Endothelial cell of umbilical vein (primary cell): Measurements from ENCODE around the gene PTOV1. TPM values are rescaled to one million over a fixed set of nuclear protein-coding genes. Genes with fewer than 3 reads are reported as not detected.

Experiments
- BruUV-seq: library from RNA; stranded (reverse); fragments of 400-500 nt; replicated peaks from 2 replicates; lab custom pipeline; 2021; lab: Mats Ljungman, UMichigan
- CTCF ChIA-PET: fragments of 300-600, 350-600 bp; sonication (Branson Sonifier 250); formaldehyde crosslinking; loops from one replicate; lab custom pipeline; 2021; ENCODE audit warnings: antibody characterized with exemption, inconsistent platforms; lab: Charles Lee
- POLR2A ChIA-PET: fragments of 300-600, 350-600 bp; sonication (Branson Sonifier 250); formaldehyde crosslinking; loops from one replicate; lab custom pipeline; 2021; ENCODE audit warnings: antibody characterized with exemption, inconsistent platforms; lab: Charles Lee
- DNase-seq: peaks from one replicate; pipeline ENCODE4 v3.0.0-alpha.2; 2011; ENCODE audit warnings: low read depth, low spot score
- FAIRE-seq: peaks from 2 replicates; lab custom pipeline; 2011; peaks lifted over from hg19 to GRCh38; lab: Jason Lieb, UNC
- H2AFZ ChIP-seq: 2 replicates; pipeline ENCODE4 v1.6.0; 2012; ENCODE audit warnings: low read depth, low read length, control low read depth, inconsistent platforms
- H3K27ac ChIP-seq: 2 replicates; pipeline ENCODE4 v1.5.1; 2011; ENCODE audit warnings: low read depth, mild to moderate bottlenecking, control low read depth, low read length, moderate library complexity; ENCODE audit not compliant: insufficient read depth
- H3K27me3 ChIP-seq, 2 experiments: 2 replicates each; pipeline versions ENCODE4 v1.6.0 to v1.6.1; 2011; ENCODE audit warnings: low read length in 2 of 2, mixed read lengths in 1 of 2; ENCODE audit not compliant: control insufficient read depth in 2 of 2, insufficient read depth in 2 of 2
- H3K36me3 ChIP-seq, 2 experiments: 2 replicates in 1 of 2; 3 replicates in 1 of 2; pipeline ENCODE4 v1.5.1; 2011; ENCODE audit warnings: low read length in 2 of 2, mild to moderate bottlenecking in 1 of 2, moderate library complexity in 1 of 2; ENCODE audit not compliant: control insufficient read depth in 2 of 2, insufficient read depth in 2 of 2; ENCODE audit errors: extremely low read depth in 1 of 2
- H3K4me1 ChIP-seq: 3 replicates; pipeline ENCODE4 v1.5.1; 2011; ENCODE audit warnings: mild to moderate bottlenecking, low read length; ENCODE audit not compliant: control insufficient read depth, insufficient read depth; ENCODE audit errors: extremely low read depth
- H3K4me2 ChIP-seq: 2 replicates; pipeline ENCODE4 v1.6.1; 2011; ENCODE audit warnings: low read length, control low read depth, mixed read lengths; ENCODE audit not compliant: insufficient read depth
- H3K4me3 ChIP-seq, 3 experiments: fragments of 200-600 bp in 1 of 3; sonication (generic), shearing (Covaris generic) in 1 of 3; replicated peaks in 1 of 3; 2 replicates each; pipeline ENCODE4 v1.5.1; 2011 to 2016; ENCODE audit warnings: control low read depth in 3 of 3, low read length in 3 of 3, mild to moderate bottlenecking in 2 of 3, inconsistent platforms in 1 of 3, low read depth in 1 of 3, moderate library complexity in 1 of 3; ENCODE audit not compliant: insufficient read depth in 1 of 3
- H3K79me2 ChIP-seq: 2 replicates; pipeline ENCODE4 v1.6.0; 2012; ENCODE audit warnings: low read length, inconsistent platforms; ENCODE audit not compliant: control insufficient read depth, insufficient read depth
- H3K9ac ChIP-seq: replicated peaks from 2 replicates; pipeline ENCODE3; 2011; ENCODE audit warnings: low read length, control low read depth; ENCODE audit not compliant: insufficient read depth; ENCODE audit errors: extremely low read depth
- H3K9me1 ChIP-seq: replicated peaks from 3 replicates; pipeline ENCODE4 v1.6.0; 2011; ENCODE audit warnings: mild to moderate bottlenecking, low read length; ENCODE audit not compliant: control insufficient read depth, insufficient read depth; ENCODE audit errors: extremely low read depth
- H3K9me3 ChIP-seq: replicated peaks from 2 replicates; pipeline ENCODE4 v1.5.1; 2012; ENCODE audit warnings: low read length, inconsistent platforms; ENCODE audit not compliant: control insufficient read depth, insufficient read depth
- H4K20me1 ChIP-seq: replicated peaks from 2 replicates; pipeline ENCODE3; 2011; ENCODE audit warnings: mild to moderate bottlenecking, low read length; ENCODE audit not compliant: control insufficient read depth, insufficient read depth; ENCODE audit errors: extremely low read depth
- CTCF ChIP-seq, 2 donors: IDR thresholded peaks; 1 replicate in 1 of 2; 2 replicates in 1 of 2; pipeline ENCODE4 v1.5.1; 2011; ENCODE audit warnings: low read length in 2 of 2, mild to moderate bottlenecking in 2 of 2, moderate library complexity in 2 of 2, control low read depth in 1 of 2, inconsistent platforms in 1 of 2, low read depth in 1 of 2; ENCODE audit not compliant: insufficient read depth in 1 of 2; ENCODE audit errors: extremely low read depth in 1 of 2
- EZH2 ChIP-seq: IDR thresholded peaks from 2 replicates; pipeline ENCODE4 v1.6.1; 2012; ENCODE audit warnings: borderline replicate concordance, low read depth, mild to moderate bottlenecking, moderate library complexity, low read length, inconsistent platforms; ENCODE audit not compliant: severe bottlenecking
- FOS ChIP-seq: IDR thresholded peaks from 2 replicates; pipeline ENCODE4 v1.6.1; 2011; ENCODE audit warnings: mild to moderate bottlenecking, low read length, moderate library complexity, borderline replicate concordance; ENCODE audit not compliant: insufficient read depth
- GATA2 ChIP-seq: IDR thresholded peaks from 2 replicates; pipeline ENCODE4 v1.7.0; 2011; ENCODE audit warnings: low read depth, mild to moderate bottlenecking, moderate library complexity, mixed read lengths, low read length; ENCODE audit not compliant: insufficient read length, insufficient read depth
- MYC ChIP-seq: IDR thresholded peaks from one replicate; pipeline ENCODE4 v1.6.1; 2011; ENCODE audit warnings: mild to moderate bottlenecking, low read depth, low read length
- POLR2A ChIP-seq: IDR thresholded peaks from 2 replicates; pipeline ENCODE4 v1.6.1; 2012; ENCODE audit warnings: low read depth, mild to moderate bottlenecking, control low read depth, low read length
- POLR2AphosphoS5 ChIP-seq: IDR thresholded peaks from 2 replicates; pipeline ENCODE4 v1.6.1; 2012; ENCODE audit warnings: low read depth, mild to moderate bottlenecking, control low read depth, low read length, moderate library complexity; ENCODE audit not compliant: insufficient read depth
- dilution Hi-C: fragments of 300-500 bp; cut with MboI; formaldehyde crosslinking; loops from one replicate; pipeline ENCODE4 v1.15.0; 2019; ENCODE audit warnings: low sequenced_read_pairs; ENCODE audit not compliant: extremely low pct_ligation_motif_present
- intact Hi-C: fragments of 100-400 bp; cut with micrococcal nuclease; formaldehyde crosslinking; loops from one replicate; pipeline ENCODE4 v1.10.0; 2022
- polyA plus RNA-seq, 4 experiments: library from polyadenylated mRNA; depleted of rRNA in 3 of 4; stranded (reverse) in 3 of 4; unstranded in 1 of 4; fragments of >200 nt; gene quantifications; 2 replicates each; pipeline versions ENCODE4 v1.2.1 to v1.2.3, GENCODE V29; 2011 to 2012; ENCODE audit warnings: missing spikeins in 1 of 4
- total RNA-seq: library from RNA; stranded (reverse); gene quantifications from 2 replicates; pipeline ENCODE4 v1.2.3, GENCODE V29; 2021

PTOV1 gene
- total and polyA plus RNA-seq, 2 donors (not counting 3 experiments of a cell fraction or from before 2014, with no cell fraction given): 116 to 184 TPM

DNA sequence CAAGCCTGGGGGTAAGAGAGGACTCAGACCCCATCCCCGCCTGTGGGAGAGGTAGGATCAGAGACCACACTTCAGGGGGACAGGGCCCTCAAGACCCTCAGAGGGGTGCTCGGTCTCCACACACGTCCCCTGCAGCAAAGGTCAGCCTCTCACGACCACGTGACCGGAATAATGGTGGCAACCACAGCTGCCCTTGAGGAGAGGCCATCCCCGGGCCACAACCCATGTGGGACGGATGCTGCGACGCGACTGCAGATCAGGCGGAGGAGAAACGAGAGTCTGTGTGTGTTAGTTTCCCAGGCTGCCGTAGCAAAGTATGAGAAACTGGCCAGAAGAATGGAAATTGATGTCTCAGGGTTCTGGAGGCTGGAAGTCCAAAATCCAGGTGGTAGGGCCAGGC, 23.9 kb upstream of the PTOV1 start:
- no TSS peak for BruUV-seq
- dilution Hi-C loops: no loop called here
- Histone ChIP-seq H3K27me3 (no peaks in the 10 kb centered on the region), H3K4me3 (no peak overlapping the region), H3K4me1 (no peaks in the 10 kb centered on the region), H4K20me1 (no peaks in the 10 kb centered on the region), H3K4me2 (no peak overlapping the region), H3K79me2 (peaks cover 4% of the 10 kb centered on the region), H3K36me3 (peaks cover 7 to 39% of the 10 kb centered on the region in 2 experiments), H2AFZ (no peak overlapping the region), H3K9me3 (no peaks in the 10 kb centered on the region), H3K27ac (no peak overlapping the region), H3K9ac (no peak overlapping the region), H3K9me1 (no peaks in the 10 kb centered on the region)
- DNase-seq: no peak
- POLR2A ChIA-PET: no interaction called here
- FAIRE-seq: no peak
- intact Hi-C loops: no loop called here
- no peak for TF ChIP-seq GATA2
- TF ChIP-seq MYC: no peak
- no peak for TF ChIP-seq EZH2
- TF ChIP-seq FOS: no peak
- no peak for TF ChIP-seq POLR2AphosphoS5
- no peak for TF ChIP-seq POLR2A
- TF ChIP-seq CTCF (IDR thresholded peaks at IDR 0.05; ENCODE audit: extremely low read depth in 1 of 2, insufficient read depth in 1 of 2, low read depth in 1 of 2, low read length in 2 of 2): no peak
- CTCF ChIA-PET: no interaction called here

DNA sequence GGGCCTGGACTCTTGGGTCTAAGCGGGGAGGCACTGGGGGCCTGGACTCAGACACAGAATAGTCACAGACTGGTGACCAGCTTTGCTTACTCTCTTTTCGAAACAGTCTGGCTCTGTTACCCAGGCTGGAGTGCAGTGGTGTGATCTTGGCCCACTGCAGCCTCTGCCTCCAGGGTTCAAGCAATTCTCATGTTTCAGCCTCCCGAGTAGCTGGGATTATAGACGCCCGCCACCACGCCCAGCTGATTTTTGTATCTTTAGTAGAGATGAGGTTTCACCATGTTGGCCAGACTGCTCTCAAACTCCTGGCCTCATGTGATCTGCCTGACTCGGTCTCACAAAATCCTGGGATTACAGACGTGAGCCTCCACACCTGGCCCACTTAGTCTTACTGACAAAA, 21.8 kb upstream of the PTOV1 start:
- no peak overlapping the region for H2AFZ ChIP-seq
- no TSS peak for BruUV-seq
- no peak overlapping the region for H3K4me2 ChIP-seq
- intact Hi-C loops (no loop called here), dilution Hi-C loops (no loop called here)
- peaks cover 7 to 45% of the 10 kb centered on the region in 2 experiments for H3K36me3 ChIP-seq
- H3K4me1 ChIP-seq: peaks cover 8% of the 10 kb centered on the region
- H3K79me2 ChIP-seq: no peaks in the 10 kb centered on the region
- ChIA-PET POLR2A (no interaction called here), CTCF (no interaction called here)
- FAIRE-seq (no peak), DNase-seq (no peak)
- no peaks in the 10 kb centered on the region for H3K9me3 ChIP-seq
- H3K4me3 ChIP-seq: no peak overlapping the region
- no peaks in the 10 kb centered on the region for H3K9me1 ChIP-seq
- no peak overlapping the region for H3K27ac ChIP-seq
- H4K20me1 ChIP-seq: no peaks in the 10 kb centered on the region
- H3K27me3 ChIP-seq: no peaks in the 10 kb centered on the region
- TF ChIP-seq POLR2A: no peak
- H3K9ac ChIP-seq: no peak overlapping the region
